Colonic mucosa (tissue), 4 donors: ENCODE measurements around the gene ING1. TPM values are rescaled to one million over a fixed set of nuclear protein-coding genes. Genes with fewer than 3 reads are reported as not detected.

Experiments
- DNase-seq: peaks from one replicate; pipeline ENCODE4 v3.0.0-alpha.2; 2020
- H3K27ac ChIP-seq: fragments of 200-600 bp; one replicate; pipeline ENCODE4 v1.8.0; 2021
- H3K27me3 ChIP-seq: fragments of 200-600 bp; one replicate; pipeline ENCODE4 v1.8.0; 2021
- H3K36me3 ChIP-seq: fragments of 200-600 bp; one replicate; pipeline ENCODE4 v1.8.0; 2021
- H3K4me1 ChIP-seq: fragments of 200-600 bp; one replicate; pipeline ENCODE4 v1.8.0; 2021; ENCODE audit warnings: mild to moderate bottlenecking
- H3K4me3 ChIP-seq: fragments of 200-600 bp; one replicate; pipeline ENCODE4 v1.8.0; 2021
- H3K9ac ChIP-seq, 2 donors: one replicate each; pipeline ENCODE4 v1.7.0; 2013; ENCODE audit warnings: control low read depth in 2 of 2, low read depth in 2 of 2, low read length in 2 of 2
- H3K9me3 ChIP-seq: fragments of 200-600 bp; one replicate; pipeline ENCODE4 v1.8.0; 2021
- intact Hi-C: fragments of 100-400 bp; cut with DNase I; formaldehyde crosslinking; loops from one replicate; pipeline ENCODE4 v1.14.1; 2022
- total RNA-seq, 2 donors: library from RNA; stranded (reverse); fragmentation: NEBNext Ultra II Directional in 1 of 2; extraction: Animal tissue kit (Norgen Biotek cat#: 25700) in 1 of 2; gene quantifications; one replicate each; pipeline ENCODE4 v1.2.1, GENCODE V29; 2021
- TF ChIP-seq, protein P1 (sequence below): fragments of 200-600 bp; IDR thresholded peaks from one replicate; pipeline ENCODE4 v1.8.0; 2022; ENCODE audit warnings: antibody characterized with exemption, mild to moderate bottlenecking
- donor health status: healthy.
- donor health status: DM: no; HTN: no; CAD: no.
- donor health status: DM: no; HTN: no; CAD: no.

ING1 gene
- total RNA-seq, 2 donors from 2014 or later = 17.4 to 17.9 TPM

DNA sequence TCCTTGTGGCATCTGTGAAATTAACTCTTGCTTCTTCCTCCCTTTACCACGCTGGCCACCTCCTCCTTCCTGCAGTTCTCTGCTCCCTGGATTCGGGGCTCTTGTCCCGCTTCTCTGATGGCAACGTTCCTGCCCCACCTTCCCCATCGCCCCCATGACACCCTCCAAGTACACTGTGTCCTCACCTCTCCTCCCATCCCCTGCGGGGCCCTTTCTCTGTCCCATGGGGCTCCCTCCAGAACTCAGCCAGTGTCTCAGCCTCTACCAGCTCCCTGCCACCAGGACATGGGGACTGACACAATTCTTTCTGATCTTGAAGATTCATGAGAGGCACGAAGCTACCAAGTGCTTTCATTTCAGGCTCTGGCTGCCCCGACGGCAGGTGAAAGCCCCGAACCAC lies 16.7 kb upstream of the ING1 start:
- Histone ChIP-seq H3K4me3 (no peak overlapping the region), H3K27me3 (no peaks in the 10 kb centered on the region), H3K4me1 (no peaks in the 10 kb centered on the region), H3K36me3 (no peaks in the 10 kb centered on the region), H3K9ac (no peak overlapping the region), H3K9me3 (no peaks in the 10 kb centered on the region), H3K27ac (no peak overlapping the region)
- no peak for DNase-seq
- intact Hi-C loops = no loop called here
- TF ChIP-seq, protein P1, sequence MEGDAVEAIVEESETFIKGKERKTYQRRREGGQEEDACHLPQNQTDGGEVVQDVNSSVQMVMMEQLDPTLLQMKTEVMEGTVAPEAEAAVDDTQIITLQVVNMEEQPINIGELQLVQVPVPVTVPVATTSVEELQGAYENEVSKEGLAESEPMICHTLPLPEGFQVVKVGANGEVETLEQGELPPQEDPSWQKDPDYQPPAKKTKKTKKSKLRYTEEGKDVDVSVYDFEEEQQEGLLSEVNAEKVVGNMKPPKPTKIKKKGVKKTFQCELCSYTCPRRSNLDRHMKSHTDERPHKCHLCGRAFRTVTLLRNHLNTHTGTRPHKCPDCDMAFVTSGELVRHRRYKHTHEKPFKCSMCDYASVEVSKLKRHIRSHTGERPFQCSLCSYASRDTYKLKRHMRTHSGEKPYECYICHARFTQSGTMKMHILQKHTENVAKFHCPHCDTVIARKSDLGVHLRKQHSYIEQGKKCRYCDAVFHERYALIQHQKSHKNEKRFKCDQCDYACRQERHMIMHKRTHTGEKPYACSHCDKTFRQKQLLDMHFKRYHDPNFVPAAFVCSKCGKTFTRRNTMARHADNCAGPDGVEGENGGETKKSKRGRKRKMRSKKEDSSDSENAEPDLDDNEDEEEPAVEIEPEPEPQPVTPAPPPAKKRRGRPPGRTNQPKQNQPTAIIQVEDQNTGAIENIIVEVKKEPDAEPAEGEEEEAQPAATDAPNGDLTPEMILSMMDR = no peak

DNA sequence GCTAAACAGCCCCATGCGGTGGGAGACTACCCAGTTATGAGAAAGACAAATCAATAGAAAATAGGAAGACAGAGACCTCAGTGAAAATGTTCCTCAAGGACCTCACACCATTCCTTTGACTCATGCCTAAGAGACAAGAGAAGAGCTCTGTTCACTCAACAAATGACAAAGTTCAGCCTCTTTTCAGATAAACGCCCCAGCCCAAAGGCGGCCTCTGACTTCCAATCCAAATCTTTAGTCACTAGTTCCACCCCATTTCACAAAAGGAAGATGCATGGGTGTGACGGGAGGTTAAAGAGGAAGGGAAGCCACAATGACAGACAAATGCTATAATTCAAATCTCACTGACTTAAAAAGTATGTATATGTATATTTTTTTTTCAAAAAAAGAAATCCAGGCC lies 15.7 kb upstream of the ING1 start:
- Histone ChIP-seq H3K36me3 (no peaks in the 10 kb centered on the region), H3K27me3 (no peaks in the 10 kb centered on the region), H3K9ac (no peak overlapping the region), H3K4me3 (no peak overlapping the region), H3K4me1 (no peaks in the 10 kb centered on the region), H3K9me3 (no peaks in the 10 kb centered on the region), H3K27ac (no peak overlapping the region)
- DNase-seq = no peak
- TF ChIP-seq, protein P1 = no peak
- intact Hi-C loops = no loop called here

DNA sequence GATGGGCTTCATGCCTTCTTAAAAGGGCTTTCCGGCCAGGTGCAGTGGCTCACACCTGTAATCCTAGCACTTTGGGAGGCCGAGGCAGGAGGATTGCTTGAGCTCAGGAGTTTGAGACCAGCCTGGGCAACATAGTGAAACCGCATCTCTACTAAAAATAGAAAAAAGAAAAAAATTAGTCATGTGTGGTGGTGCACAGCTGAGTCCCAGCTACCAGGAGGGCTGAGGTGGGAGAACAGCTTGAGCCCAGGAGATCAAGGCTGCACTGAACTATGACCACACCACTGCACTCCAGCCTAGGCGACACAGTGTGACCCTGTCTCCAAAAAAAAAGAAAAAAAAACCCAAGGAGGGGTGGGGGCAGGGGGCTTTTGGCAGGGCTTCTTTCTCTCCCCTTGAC lies 14.8 kb upstream of the ING1 start:
- Histone ChIP-seq H3K4me1 (no peaks in the 10 kb centered on the region), H3K27me3 (no peaks in the 10 kb centered on the region), H3K9ac (no peak overlapping the region), H3K27ac (no peak overlapping the region), H3K4me3 (no peak overlapping the region), H3K36me3 (no peaks in the 10 kb centered on the region), H3K9me3 (no peaks in the 10 kb centered on the region)
- intact Hi-C loops = no loop called here
- no peak for DNase-seq
- TF ChIP-seq, protein P1 = no peak

DNA sequence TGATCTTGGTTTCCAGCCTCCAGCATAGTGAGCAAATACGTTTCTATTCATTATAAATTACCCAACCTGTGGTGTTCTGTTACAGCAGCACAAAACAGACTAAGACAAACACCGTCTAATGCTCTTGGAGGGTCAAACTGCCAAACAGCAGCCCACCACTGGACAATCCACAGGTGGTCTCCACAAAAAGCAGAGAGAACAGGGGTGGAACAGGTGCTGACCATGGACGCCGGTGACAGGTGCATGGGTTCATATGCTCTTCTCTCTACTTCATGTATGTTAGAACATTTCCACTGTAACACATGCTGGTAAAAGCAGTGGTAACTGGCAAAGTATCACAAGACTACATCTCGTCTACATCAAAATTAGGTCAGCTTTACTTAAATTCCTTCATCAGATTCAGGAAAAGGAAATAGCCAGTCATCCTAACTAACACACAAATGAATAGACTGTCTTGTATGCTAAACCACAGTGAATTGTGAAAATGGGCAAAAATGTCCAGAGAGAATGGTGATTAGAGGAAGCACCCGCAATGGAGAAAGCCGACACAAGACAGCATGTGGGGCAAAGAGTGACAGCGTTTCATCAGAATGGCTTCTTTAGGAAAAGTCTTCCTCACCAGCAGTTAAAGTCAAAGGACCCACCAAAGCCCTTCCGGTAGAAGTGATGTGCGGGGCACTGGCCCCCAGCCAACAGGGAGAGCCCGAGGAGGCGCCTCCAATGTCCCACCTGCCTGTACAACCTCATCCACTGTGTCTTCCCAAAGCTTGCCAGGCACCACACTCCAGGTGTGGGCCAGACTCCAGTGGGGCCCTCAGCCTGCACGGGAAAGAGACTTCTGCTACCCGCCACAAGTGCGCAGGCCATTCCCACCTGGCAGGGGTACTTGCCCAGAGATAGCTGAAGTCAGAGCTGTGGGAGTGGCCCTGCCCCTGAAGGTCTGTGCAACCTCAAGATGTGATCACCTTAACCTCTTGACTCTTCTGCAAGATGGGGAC lies 14.1 kb upstream of the ING1 start:
- intact Hi-C loops = loop anchor here (10.0 kb wide), 2 partner anchors 85 to 205 kb away; partner anchors contain the start of gene NAXD
- Histone ChIP-seq H3K27me3 (no peaks in the 10 kb centered on the region), H3K9ac (no peak overlapping the region), H3K4me1 (no peaks in the 10 kb centered on the region), H3K36me3 (no peaks in the 10 kb centered on the region), H3K9me3 (no peaks in the 10 kb centered on the region), H3K4me3 (no peak overlapping the region), H3K27ac (no peak overlapping the region)
- TF ChIP-seq, protein P1 = no peak
- DNase-seq = no peak

DNA sequence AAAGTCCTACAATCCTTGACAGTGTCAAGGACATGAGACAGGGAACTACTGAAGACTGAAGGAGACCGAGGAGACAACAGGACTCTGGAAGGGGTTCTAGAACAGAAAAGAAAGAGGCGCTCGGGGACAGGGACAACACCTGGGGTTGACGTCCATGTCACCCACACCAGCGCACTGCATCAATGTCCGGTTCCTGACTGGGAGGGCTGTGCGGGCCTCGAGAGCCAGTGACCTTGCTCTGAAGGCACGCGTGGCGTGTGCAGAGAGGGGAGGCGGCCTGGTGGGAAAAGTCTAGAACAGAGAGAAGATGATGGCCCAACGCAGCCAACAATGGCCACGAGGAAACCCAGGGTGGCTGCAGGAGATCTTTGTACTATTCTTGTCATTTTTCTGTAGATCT lies 13.3 kb upstream of the ING1 start:
- intact Hi-C loops = loop anchor here (10.0 kb wide), 2 partner anchors 85 to 205 kb away; partner anchors contain the start of gene NAXD
- no peaks in the 10 kb centered on the region for H3K4me1 ChIP-seq
- H3K4me3 ChIP-seq = no peak overlapping the region
- DNase-seq = no peak
- H3K36me3 ChIP-seq = no peaks in the 10 kb centered on the region
- no peak overlapping the region for H3K27ac ChIP-seq
- H3K9me3 ChIP-seq = no peaks in the 10 kb centered on the region
- H3K27me3 ChIP-seq = no peaks in the 10 kb centered on the region
- H3K9ac ChIP-seq = no peak overlapping the region
- TF ChIP-seq, protein P1 = no peak
